ENCODE data around the gene BMPR1A.

BMPR1A gene

GRCh38 chr10:86792461-86793167 is 36.2 kb downstream of the BMPR1A start:
- no peak for DNase-seq (ENCODE audit: extremely low read depth, insufficient read length)
- no peak overlapping the region for H3K4me3 ChIP-seq (replicated peaks; ENCODE audit: low read depth, low read length)
- TF ChIP-seq, protein P1, sequence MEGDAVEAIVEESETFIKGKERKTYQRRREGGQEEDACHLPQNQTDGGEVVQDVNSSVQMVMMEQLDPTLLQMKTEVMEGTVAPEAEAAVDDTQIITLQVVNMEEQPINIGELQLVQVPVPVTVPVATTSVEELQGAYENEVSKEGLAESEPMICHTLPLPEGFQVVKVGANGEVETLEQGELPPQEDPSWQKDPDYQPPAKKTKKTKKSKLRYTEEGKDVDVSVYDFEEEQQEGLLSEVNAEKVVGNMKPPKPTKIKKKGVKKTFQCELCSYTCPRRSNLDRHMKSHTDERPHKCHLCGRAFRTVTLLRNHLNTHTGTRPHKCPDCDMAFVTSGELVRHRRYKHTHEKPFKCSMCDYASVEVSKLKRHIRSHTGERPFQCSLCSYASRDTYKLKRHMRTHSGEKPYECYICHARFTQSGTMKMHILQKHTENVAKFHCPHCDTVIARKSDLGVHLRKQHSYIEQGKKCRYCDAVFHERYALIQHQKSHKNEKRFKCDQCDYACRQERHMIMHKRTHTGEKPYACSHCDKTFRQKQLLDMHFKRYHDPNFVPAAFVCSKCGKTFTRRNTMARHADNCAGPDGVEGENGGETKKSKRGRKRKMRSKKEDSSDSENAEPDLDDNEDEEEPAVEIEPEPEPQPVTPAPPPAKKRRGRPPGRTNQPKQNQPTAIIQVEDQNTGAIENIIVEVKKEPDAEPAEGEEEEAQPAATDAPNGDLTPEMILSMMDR (IDR thresholded peaks at IDR 0.05; ENCODE audit: insufficient read depth, low read length, poor library complexity, severe bottlenecking), result no peak
- H3K36me3 ChIP-seq (ENCODE audit: control insufficient read depth, insufficient read depth, low read length), result no peaks in the 10 kb centered on the region; the same call in 1 of the 2 replicates
- H3K27me3 ChIP-seq (replicated peaks; ENCODE audit: control insufficient read depth, insufficient read depth, low read length), result no peaks in the 10 kb centered on the region

GRCh38 chr10:86793696-86794095 is 37.3 kb downstream of the BMPR1A start:
- no peaks in the 10 kb centered on the region for H3K36me3 ChIP-seq (ENCODE audit: control insufficient read depth, insufficient read depth, low read length)
- TF ChIP-seq, protein P1 (IDR thresholded peaks at IDR 0.05; ENCODE audit: insufficient read depth, low read length, poor library complexity, severe bottlenecking), result no peak
- no peak overlapping the region for H3K4me3 ChIP-seq (replicated peaks; ENCODE audit: low read depth, low read length)
- no peaks in the 10 kb centered on the region for H3K27me3 ChIP-seq (replicated peaks; ENCODE audit: control insufficient read depth, insufficient read depth, low read length)
- no peak for DNase-seq (ENCODE audit: extremely low read depth, insufficient read length)

DNA sequence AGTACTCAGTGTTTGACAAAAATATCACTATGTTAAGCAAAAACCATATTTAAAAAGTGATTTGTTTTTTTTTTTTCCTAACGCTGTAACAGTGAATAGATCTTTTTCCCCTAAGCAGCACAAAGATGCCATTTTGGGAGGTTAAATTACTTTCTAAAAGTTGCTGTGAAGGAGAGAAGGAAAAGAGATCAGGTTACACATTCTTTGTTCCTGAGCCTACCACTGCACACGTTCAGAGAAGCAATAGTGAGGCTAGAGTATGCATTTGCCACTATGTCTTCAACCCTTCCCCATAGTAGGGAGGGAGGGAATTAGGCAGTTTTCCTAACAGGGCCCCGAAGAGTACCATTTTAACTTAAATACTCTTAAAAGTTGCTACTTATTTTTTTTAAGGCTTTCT is 38.9 kb downstream of the BMPR1A start:
- H3K4me3 ChIP-seq (replicated peaks; ENCODE audit: low read depth, low read length), result no peak overlapping the region
- TF ChIP-seq, protein P1 (IDR thresholded peaks at IDR 0.05; ENCODE audit: insufficient read depth, low read length, poor library complexity, severe bottlenecking), result no peak
- H3K36me3 ChIP-seq (ENCODE audit: control insufficient read depth, insufficient read depth, low read length), result no peaks in the 10 kb centered on the region
- no peaks in the 10 kb centered on the region for H3K27me3 ChIP-seq (replicated peaks; ENCODE audit: control insufficient read depth, insufficient read depth, low read length)
- DNase-seq (ENCODE audit: extremely low read depth, insufficient read length), result no peak

GRCh38 chr10:86798025-86798424 is 41.6 kb downstream of the BMPR1A start:
- no peak for DNase-seq (ENCODE audit: extremely low read depth, insufficient read length)
- no peaks in the 10 kb centered on the region for H3K27me3 ChIP-seq (replicated peaks; ENCODE audit: control insufficient read depth, insufficient read depth, low read length)
- H3K4me3 ChIP-seq (replicated peaks; ENCODE audit: low read depth, low read length), result no peak overlapping the region

GRCh38 chr10:86798611-86799010 is 42.2 kb downstream of the BMPR1A start:
- Histone ChIP-seq H3K4me3 (replicated peaks; ENCODE audit: low read depth, low read length) (no peak overlapping the region), H3K27me3 (replicated peaks; ENCODE audit: control insufficient read depth, insufficient read depth, low read length) (no peaks in the 10 kb centered on the region), H3K36me3 (ENCODE audit: control insufficient read depth, insufficient read depth, low read length) (no peaks in the 10 kb centered on the region)
- TF ChIP-seq, protein P1 (IDR thresholded peaks at IDR 0.05; ENCODE audit: insufficient read depth, low read length, poor library complexity, severe bottlenecking), result no peak
- peak; percentile 67 for DNase-seq (ENCODE audit: extremely low read depth, insufficient read length)

More at GRCh38 chr10:86798025-86798424, 41.6 kb downstream of the BMPR1A start:
- TF ChIP-seq, protein P1 (IDR thresholded peaks at IDR 0.05; ENCODE audit: insufficient read depth, low read length, poor library complexity, severe bottlenecking), result no peak
- no peaks in the 10 kb centered on the region for H3K36me3 ChIP-seq (ENCODE audit: control insufficient read depth, insufficient read depth, low read length)

All from GM06990 (cell line).